ENCODE data around the gene ALX4.
A peak's percentile ranks its signal among the peaks of the same experiment; 100 is the strongest.

ALX4 gene

GRCh38 chr11:44246726-44247125 is 63.2 kb downstream of the ALX4 start:
- DNase-seq = no peak

GRCh38 chr11:44244639-44245310 is 65.2 kb downstream of the ALX4 start:
- no peak for DNase-seq

GRCh38 chr11:44243595-44244343 is 66.2 kb downstream of the ALX4 start:
- no peak for DNase-seq

- no peak for DNase-seq
These were observed 66.9 kb downstream of the ALX4 start for GRCh38 chr11:44243086-44243485.

- peak in 11 of 56 donors; percentile 2 to 25 (median 18) for DNase-seq
These were observed 68.1 kb downstream of the ALX4 start for GRCh38 chr11:44241851-44242250.

GRCh38 chr11:44237156-44237555 is 72.8 kb downstream of the ALX4 start:
- DNase-seq = no peak

GRCh38 chr11:44236296-44236695 is 73.6 kb downstream of the ALX4 start:
- no peak for DNase-seq

- no peak for DNase-seq
These were observed 74.2 kb downstream of the ALX4 start for GRCh38 chr11:44235765-44236201.

GRCh38 chr11:44229624-44230023 is 80.3 kb downstream of the ALX4 start:
- no peak for DNase-seq

- DNase-seq = no peak
These were observed 80.8 kb downstream of the ALX4 start for GRCh38 chr11:44229098-44229497.

GRCh38 chr11:44228379-44228778 is 81.6 kb downstream of the ALX4 start:
- DNase-seq = no peak

- no peak for DNase-seq
These were observed 83.0 kb downstream of the ALX4 start for GRCh38 chr11:44226945-44227344.

- peak in 2 of 56 donors; percentile 4 to 6 for DNase-seq
These were observed 83.4 kb downstream of the ALX4 start for GRCh38 chr11:44226490-44226889.

GRCh38 chr11:44224867-44225501 is 85.0 kb downstream of the ALX4 start:
- no peak for DNase-seq

GRCh38 chr11:44223238-44223637 is 86.7 kb downstream of the ALX4 start:
- no peak for DNase-seq

GRCh38 chr11:44221992-44222391 is 87.9 kb downstream of the ALX4 start:
- no peak for DNase-seq

- no peak for DNase-seq
These were observed 88.5 kb downstream of the ALX4 start for GRCh38 chr11:44221456-44221855.

GRCh38 chr11:44219830-44220796 is 89.8 kb downstream of the ALX4 start:
- no peak for DNase-seq

GRCh38 chr11:44217432-44217831 is 92.5 kb downstream of the ALX4 start:
- DNase-seq = no peak

- no peak for DNase-seq
These were observed 96.8 kb downstream of the ALX4 start for GRCh38 chr11:44213148-44213547.

GRCh38 chr11:44212128-44212527 is 97.8 kb downstream of the ALX4 start:
- no peak for DNase-seq

Measured in amygdala (tissue), 56 donors.